Islet of Langerhans (tissue), 1 donor: Measurements from ENCODE around the gene KDM4B.

Source experiments
- FAIRE-seq: peaks from one replicate; lab custom pipeline; 2011; peaks lifted over from hg19 to GRCh38; lab: Jason Lieb, UNC

KDM4B gene

GRCh38 chr19:5035793-5036697, 67.1 kb downstream of the KDM4B start:
- FAIRE-seq: no peak

GRCh38 chr19:5036698-5037563, 68.0 kb downstream of the KDM4B start:
- FAIRE-seq: no peak

GRCh38 chr19:5037936-5038335, 69.0 kb downstream of the KDM4B start:
- no peak for FAIRE-seq

- FAIRE-seq: no peak
These were observed 69.8 kb downstream of the KDM4B start for GRCh38 chr19:5038631-5039271.

GRCh38 chr19:5039642-5040543, 71.0 kb downstream of the KDM4B start:
- FAIRE-seq: no peak

GRCh38 chr19:5040544-5041167, 71.7 kb downstream of the KDM4B start:
- no peak for FAIRE-seq

GRCh38 chr19:5041168-5041912, 72.4 kb downstream of the KDM4B start:
- no peak for FAIRE-seq

- FAIRE-seq: no peak
These were observed 72.9 kb downstream of the KDM4B start for GRCh38 chr19:5041913-5042187.

- FAIRE-seq: no peak
These were observed 73.6 kb downstream of the KDM4B start for GRCh38 chr19:5042556-5042955.

GRCh38 chr19:5045029-5045428, 76.1 kb downstream of the KDM4B start:
- no peak for FAIRE-seq

- no peak for FAIRE-seq
These were observed 77.0 kb downstream of the KDM4B start for GRCh38 chr19:5045956-5046338.

GRCh38 chr19:5046339-5047039, 77.6 kb downstream of the KDM4B start:
- FAIRE-seq: peak; percentile 96

- no peak for FAIRE-seq
These were observed 78.5 kb downstream of the KDM4B start for GRCh38 chr19:5047251-5047935.

GRCh38 chr19:5048091-5048726, 79.3 kb downstream of the KDM4B start:
- FAIRE-seq: no peak

GRCh38 chr19:5048727-5049553, 80.0 kb downstream of the KDM4B start:
- no peak for FAIRE-seq

GRCh38 chr19:5049561-5049960, 80.6 kb downstream of the KDM4B start:
- no peak for FAIRE-seq

- FAIRE-seq: no peak
These were observed 81.2 kb downstream of the KDM4B start for GRCh38 chr19:5050067-5050656.

GRCh38 chr19:5050905-5051304, 82.0 kb downstream of the KDM4B start:
- no peak for FAIRE-seq
